ENCODE results near the gene APBB2. TPM values are rescaled to one million over a fixed set of nuclear protein-coding genes. Genes with fewer than 3 reads are reported as not detected.

The APBB2 gene
- total and polyA plus RNA-seq, 10 of the 15 experiments (the other 5 are each of a cell fraction or from before 2014, with no cell fraction given) = 2.7 to 24.6 (median 19.0) TPM

- FAIRE-seq (no peak), ATAC-seq (no peak), DNase-seq (ENCODE audit: low read depth, low spot score) (no peak)
- in situ Hi-C loops (cut with MboI) = loop anchor here (25.0 kb wide), 1 partner anchor 1816 kb away; the partner anchor contains the start of gene RFC1
- Histone ChIP-seq H2AFZ (ENCODE audit: control insufficient read depth, low read depth, low read length) (no peak overlapping the region), H3K9me3 (replicated peaks; ENCODE audit: control insufficient read depth, insufficient read depth, low read length) (no peaks in the 10 kb centered on the region; the same call in 1 of the 3 replicates), H3K4me1 (ENCODE audit: control insufficient read depth, insufficient read depth, low read length) (peaks cover 8% of the 10 kb centered on the region), H3K79me2 (ENCODE audit: control insufficient read depth, insufficient read depth, low read length) (peaks cover 26% of the 10 kb centered on the region), H3K27ac (ENCODE audit: control insufficient read depth, insufficient read depth) (no peak overlapping the region), H3K9ac (ENCODE audit: control insufficient read depth, insufficient read depth, low read length) (no peak overlapping the region), H3K27me3 (replicated peaks in 1 of 2; ENCODE audit: control insufficient read depth in 2 of 2, insufficient read depth in 2 of 2, low read length in 1 of 2) (no peaks in the 10 kb centered on the region), H3K4me3 (no peak overlapping the region), H3K4me2 (ENCODE audit: control insufficient read depth, insufficient read depth) (no peak overlapping the region), H3K36me3 (ENCODE audit: control insufficient read depth in 2 of 2, insufficient read depth in 2 of 2, low read length in 1 of 2) (no peaks in the 10 kb centered on the region), H4K20me1 (ENCODE audit: control insufficient read depth, insufficient read depth) (no peaks in the 10 kb centered on the region)
- BruUV-seq (replicated peaks) = no TSS peak
- ChIA-PET POLR2A (no interaction called here), CTCF (no interaction called here), RAD21 (ENCODE audit: unreplicated experiment) (no interaction called here), SMC1A (ENCODE audit: uncharacterized antibody, unreplicated experiment) (interaction anchor here (1.1 to 1.5 kb wide), 2 partner anchors 14 to 193 kb away, joined by 3 read pairs; no protein-coding TSS in a partner anchor)
- intact Hi-C loops (cut with micrococcal nuclease; ENCODE audit: unreplicated experiment) = no loop called here
- TF ChIP-seq SP1 (IDR thresholded peaks at IDR 0.05; ENCODE audit: low read depth, low read length) = no peak
- 61% methylated on average over 7 of the region's 7 CpGs for WGBS (ENCODE audit: insufficient coverage, insufficient replicate concordance, low lambda C conversion rate, missing lambda C conversion rate)
These were observed 35.7 kb downstream of the APBB2 start for GRCh38 chr4:41178372-41179370.

DNA sequence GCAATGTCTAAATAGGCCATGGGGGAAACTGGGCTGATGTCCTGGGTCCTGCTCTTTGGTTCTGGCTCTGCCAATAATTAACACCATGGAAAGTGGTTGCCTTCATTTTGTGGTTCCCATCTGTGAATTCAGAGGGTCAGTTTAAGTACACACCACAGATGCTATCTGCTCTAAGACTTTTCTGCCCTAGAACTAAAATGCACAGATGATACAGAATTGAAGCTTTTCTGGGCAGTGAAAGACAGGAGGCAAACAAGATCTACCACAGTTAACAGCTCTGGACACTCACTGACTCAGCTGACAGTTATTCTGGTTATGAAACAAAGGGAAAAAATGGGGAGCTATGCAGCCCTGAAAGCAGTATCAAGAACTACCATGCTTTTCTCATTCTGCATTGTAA, 37.3 kb downstream of the APBB2 start:
- Histone ChIP-seq H3K9ac (ENCODE audit: control insufficient read depth, insufficient read depth, low read length) (no peak overlapping the region), H3K4me3 (no peak overlapping the region), H3K27me3 (replicated peaks in 1 of 2; ENCODE audit: control insufficient read depth in 2 of 2, insufficient read depth in 2 of 2, low read length in 1 of 2) (no peaks in the 10 kb centered on the region), H2AFZ (ENCODE audit: control insufficient read depth, low read depth, low read length) (no peak overlapping the region), H4K20me1 (ENCODE audit: control insufficient read depth, insufficient read depth) (no peaks in the 10 kb centered on the region), H3K4me2 (ENCODE audit: control insufficient read depth, insufficient read depth) (peak overlapping the region; percentile 30; the same call in 1 of the 2 replicates), H3K9me3 (replicated peaks; ENCODE audit: control insufficient read depth, insufficient read depth, low read length) (no peaks in the 10 kb centered on the region; the same call in 2 of the 3 replicates), H3K36me3 (ENCODE audit: control insufficient read depth in 2 of 2, insufficient read depth in 2 of 2, low read length in 1 of 2) (no peaks in the 10 kb centered on the region), H3K4me1 (ENCODE audit: control insufficient read depth, insufficient read depth, low read length) (peaks cover 16% of the 10 kb centered on the region), H3K79me2 (ENCODE audit: control insufficient read depth, insufficient read depth, low read length) (peaks cover 29% of the 10 kb centered on the region), H3K27ac (ENCODE audit: control insufficient read depth, insufficient read depth) (peak overlapping the region; percentile 28; the same call in 1 of the 2 replicates)
- FAIRE-seq (no peak), DNase-seq (ENCODE audit: low read depth, low spot score) (no peak), ATAC-seq (peak; percentile 41)
- POLR2A ChIA-PET = interaction anchor here (0.6 to 2.0 kb wide), 4 partner anchors 8 to 1439 kb away, joined by 3 to 7 read pairs (median 4); no protein-coding TSS in a partner anchor
- BruUV-seq (replicated peaks) = no TSS peak
- SMC1A ChIA-PET (ENCODE audit: uncharacterized antibody, unreplicated experiment) = interaction anchor here (0.7 to 5.9 kb wide), 19 partner anchors 9 to 230 kb away, joined by 3 to 81 read pairs (median 6); partner anchors contain the start of gene APBB2
- intact Hi-C loops (cut with micrococcal nuclease; ENCODE audit: unreplicated experiment) = no loop called here
- CTCF ChIA-PET = interaction anchor here (0.6 to 6.0 kb wide), 10 partner anchors 10 to 218 kb away, joined by 3 to 50 read pairs (median 4); no protein-coding TSS in a partner anchor
- in situ Hi-C loops (cut with MboI) = loop anchor here (25.0 kb wide), 1 partner anchor 1815 kb away; the partner anchor contains the start of gene RFC1
- RAD21 ChIA-PET (ENCODE audit: unreplicated experiment) = interaction anchor here (0.7 to 7.0 kb wide), 13 partner anchors 11 to 111 kb away, joined by 3 to 68 read pairs (median 5); partner anchors contain the start of gene APBB2
- no peak for TF ChIP-seq POU2F2 (IDR thresholded peaks at IDR 0.05; ENCODE audit: borderline replicate concordance, low read depth, low read length)
- no peak for TF ChIP-seq ZBED1 (IDR thresholded peaks at IDR 0.05; ENCODE audit: borderline replicate concordance)
- no peak for TF ChIP-seq SREBF2 (IDR thresholded peaks at IDR 0.05; ENCODE audit: low read length)
- TF ChIP-seq YBX1 (IDR thresholded peaks at IDR 0.05) = no peak
- TF ChIP-seq, protein P1, sequence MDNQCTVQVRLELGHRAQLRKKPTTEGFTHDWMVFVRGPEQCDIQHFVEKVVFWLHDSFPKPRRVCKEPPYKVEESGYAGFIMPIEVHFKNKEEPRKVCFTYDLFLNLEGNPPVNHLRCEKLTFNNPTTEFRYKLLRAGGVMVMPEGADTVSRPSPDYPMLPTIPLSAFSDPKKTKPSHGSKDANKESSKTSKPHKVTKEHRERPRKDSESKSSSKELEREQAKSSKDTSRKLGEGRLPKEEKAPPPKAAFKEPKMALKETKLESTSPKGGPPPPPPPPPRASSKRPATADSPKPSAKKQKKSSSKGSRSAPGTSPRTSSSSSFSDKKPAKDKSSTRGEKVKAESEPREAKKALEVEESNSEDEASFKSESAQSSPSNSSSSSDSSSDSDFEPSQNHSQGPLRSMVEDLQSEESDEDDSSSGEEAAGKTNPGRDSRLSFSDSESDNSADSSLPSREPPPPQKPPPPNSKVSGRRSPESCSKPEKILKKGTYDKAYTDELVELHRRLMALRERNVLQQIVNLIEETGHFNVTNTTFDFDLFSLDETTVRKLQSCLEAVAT (IDR thresholded peaks at IDR 0.05) = no peak
- TF ChIP-seq STAT1 (conservative IDR thresholded peaks at IDR 0.05) = no peak
- TF ChIP-seq, protein P2, sequence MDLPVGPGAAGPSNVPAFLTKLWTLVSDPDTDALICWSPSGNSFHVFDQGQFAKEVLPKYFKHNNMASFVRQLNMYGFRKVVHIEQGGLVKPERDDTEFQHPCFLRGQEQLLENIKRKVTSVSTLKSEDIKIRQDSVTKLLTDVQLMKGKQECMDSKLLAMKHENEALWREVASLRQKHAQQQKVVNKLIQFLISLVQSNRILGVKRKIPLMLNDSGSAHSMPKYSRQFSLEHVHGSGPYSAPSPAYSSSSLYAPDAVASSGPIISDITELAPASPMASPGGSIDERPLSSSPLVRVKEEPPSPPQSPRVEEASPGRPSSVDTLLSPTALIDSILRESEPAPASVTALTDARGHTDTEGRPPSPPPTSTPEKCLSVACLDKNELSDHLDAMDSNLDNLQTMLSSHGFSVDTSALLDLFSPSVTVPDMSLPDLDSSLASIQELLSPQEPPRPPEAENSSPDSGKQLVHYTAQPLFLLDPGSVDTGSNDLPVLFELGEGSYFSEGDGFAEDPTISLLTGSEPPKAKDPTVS (IDR thresholded peaks at IDR 0.05; ENCODE audit: low read depth, low read length) = no peak
- TF ChIP-seq, protein P3, sequence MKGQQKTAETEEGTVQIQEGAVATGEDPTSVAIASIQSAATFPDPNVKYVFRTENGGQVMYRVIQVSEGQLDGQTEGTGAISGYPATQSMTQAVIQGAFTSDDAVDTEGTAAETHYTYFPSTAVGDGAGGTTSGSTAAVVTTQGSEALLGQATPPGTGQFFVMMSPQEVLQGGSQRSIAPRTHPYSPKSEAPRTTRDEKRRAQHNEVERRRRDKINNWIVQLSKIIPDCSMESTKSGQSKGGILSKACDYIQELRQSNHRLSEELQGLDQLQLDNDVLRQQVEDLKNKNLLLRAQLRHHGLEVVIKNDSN (IDR thresholded peaks at IDR 0.05; ENCODE audit: borderline replicate concordance, extremely low read length, insufficient read depth, low read depth, low read length) = no peak
- no peak for TF ChIP-seq EGR1 (IDR thresholded peaks at IDR 0.05; ENCODE audit: borderline replicate concordance in 1 of 2, low read depth in 2 of 2, low read length in 2 of 2)
- no peak for TF ChIP-seq HCFC1 (IDR thresholded peaks at IDR 0.05; ENCODE audit: low read length)
